A673 (cell line): ENCODE results near the gene SURF6.

Experiments
- EZH2 ChIP-seq: fragments of 200-600 bp; sonication (generic); IDR thresholded peaks from 2 replicates; pipeline ENCODE4 v1.6.1; 2017; ENCODE audit warnings: borderline replicate concordance, low read depth, mild to moderate bottlenecking, mixed read lengths, antibody characterized with exemption, low read length; ENCODE audit not compliant: poor library complexity, severe bottlenecking
- TF ChIP-seq, protein P1 (sequence below): fragments of 300-800, 200-600 bp; sonication (generic); conservative IDR thresholded peaks from 2 replicates; pipeline ENCODE4 v1.5.1; 2017; ENCODE audit warnings: low read depth, mild to moderate bottlenecking, antibody characterized with exemption, low read length, moderate library complexity, mixed read lengths

DNA sequence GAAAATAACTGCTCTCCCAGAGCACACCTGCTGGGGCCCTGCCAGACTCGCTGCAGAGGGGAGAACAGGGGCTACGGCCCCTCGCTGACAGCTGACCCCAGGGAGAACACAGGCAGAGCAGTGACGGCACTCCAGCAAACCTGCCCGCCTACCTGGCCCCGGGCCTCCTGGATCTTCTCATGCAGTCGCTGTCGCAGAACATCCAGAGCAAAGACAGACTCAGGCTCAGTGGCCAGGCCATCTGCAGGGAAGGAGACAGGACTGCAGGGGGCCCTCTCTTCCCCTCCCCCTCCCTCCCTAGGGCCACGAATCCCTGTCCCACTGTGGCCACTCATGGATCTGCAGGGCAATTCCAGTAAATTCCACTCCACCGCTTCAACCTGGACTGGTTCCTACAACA lies 2.4 kb downstream of the SURF6 start:
- no peak for TF ChIP-seq EZH2
- TF ChIP-seq, protein P1, sequence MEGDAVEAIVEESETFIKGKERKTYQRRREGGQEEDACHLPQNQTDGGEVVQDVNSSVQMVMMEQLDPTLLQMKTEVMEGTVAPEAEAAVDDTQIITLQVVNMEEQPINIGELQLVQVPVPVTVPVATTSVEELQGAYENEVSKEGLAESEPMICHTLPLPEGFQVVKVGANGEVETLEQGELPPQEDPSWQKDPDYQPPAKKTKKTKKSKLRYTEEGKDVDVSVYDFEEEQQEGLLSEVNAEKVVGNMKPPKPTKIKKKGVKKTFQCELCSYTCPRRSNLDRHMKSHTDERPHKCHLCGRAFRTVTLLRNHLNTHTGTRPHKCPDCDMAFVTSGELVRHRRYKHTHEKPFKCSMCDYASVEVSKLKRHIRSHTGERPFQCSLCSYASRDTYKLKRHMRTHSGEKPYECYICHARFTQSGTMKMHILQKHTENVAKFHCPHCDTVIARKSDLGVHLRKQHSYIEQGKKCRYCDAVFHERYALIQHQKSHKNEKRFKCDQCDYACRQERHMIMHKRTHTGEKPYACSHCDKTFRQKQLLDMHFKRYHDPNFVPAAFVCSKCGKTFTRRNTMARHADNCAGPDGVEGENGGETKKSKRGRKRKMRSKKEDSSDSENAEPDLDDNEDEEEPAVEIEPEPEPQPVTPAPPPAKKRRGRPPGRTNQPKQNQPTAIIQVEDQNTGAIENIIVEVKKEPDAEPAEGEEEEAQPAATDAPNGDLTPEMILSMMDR, result no peak
